ENCODE data around the gene RABGGTA.

DNA sequence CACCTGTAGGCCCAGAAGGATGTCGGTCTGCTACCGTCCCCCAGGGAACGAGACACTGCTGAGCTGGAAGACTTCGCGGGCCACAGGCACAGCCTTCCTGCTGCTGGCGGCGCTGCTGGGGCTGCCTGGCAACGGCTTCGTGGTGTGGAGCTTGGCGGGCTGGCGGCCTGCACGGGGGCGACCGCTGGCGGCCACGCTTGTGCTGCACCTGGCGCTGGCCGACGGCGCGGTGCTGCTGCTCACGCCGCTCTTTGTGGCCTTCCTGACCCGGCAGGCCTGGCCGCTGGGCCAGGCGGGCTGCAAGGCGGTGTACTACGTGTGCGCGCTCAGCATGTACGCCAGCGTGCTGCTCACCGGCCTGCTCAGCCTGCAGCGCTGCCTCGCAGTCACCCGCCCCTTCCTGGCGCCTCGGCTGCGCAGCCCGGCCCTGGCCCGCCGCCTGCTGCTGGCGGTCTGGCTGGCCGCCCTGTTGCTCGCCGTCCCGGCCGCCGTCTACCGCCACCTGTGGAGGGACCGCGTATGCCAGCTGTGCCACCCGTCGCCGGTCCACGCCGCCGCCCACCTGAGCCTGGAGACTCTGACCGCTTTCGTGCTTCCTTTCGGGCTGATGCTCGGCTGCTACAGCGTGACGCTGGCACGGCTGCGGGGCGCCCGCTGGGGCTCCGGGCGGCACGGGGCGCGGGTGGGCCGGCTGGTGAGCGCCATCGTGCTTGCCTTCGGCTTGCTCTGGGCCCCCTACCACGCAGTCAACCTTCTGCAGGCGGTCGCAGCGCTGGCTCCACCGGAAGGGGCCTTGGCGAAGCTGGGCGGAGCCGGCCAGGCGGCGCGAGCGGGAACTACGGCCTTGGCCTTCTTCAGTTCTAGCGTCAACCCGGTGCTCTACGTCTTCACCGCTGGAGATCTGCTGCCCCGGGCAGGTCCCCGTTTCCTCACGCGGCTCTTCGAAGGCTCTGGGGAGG is 39.5 kb upstream of the RABGGTA start, which contains the start of gene LTB4R:
- TF ChIP-seq, protein P1, sequence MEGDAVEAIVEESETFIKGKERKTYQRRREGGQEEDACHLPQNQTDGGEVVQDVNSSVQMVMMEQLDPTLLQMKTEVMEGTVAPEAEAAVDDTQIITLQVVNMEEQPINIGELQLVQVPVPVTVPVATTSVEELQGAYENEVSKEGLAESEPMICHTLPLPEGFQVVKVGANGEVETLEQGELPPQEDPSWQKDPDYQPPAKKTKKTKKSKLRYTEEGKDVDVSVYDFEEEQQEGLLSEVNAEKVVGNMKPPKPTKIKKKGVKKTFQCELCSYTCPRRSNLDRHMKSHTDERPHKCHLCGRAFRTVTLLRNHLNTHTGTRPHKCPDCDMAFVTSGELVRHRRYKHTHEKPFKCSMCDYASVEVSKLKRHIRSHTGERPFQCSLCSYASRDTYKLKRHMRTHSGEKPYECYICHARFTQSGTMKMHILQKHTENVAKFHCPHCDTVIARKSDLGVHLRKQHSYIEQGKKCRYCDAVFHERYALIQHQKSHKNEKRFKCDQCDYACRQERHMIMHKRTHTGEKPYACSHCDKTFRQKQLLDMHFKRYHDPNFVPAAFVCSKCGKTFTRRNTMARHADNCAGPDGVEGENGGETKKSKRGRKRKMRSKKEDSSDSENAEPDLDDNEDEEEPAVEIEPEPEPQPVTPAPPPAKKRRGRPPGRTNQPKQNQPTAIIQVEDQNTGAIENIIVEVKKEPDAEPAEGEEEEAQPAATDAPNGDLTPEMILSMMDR (IDR thresholded peaks at IDR 0.05), result peak; percentile 16 to 42 (median 27)
- TF ChIP-seq EP300 (IDR thresholded peaks at IDR 0.05) (no peak), POLR2A (IDR thresholded peaks at IDR 0.05) (peak; percentile 44)

Measured in ovary (tissue), 3 donors.